ENCODE measurements around the gene LARP1. TPM values are rescaled to one million over a fixed set of nuclear protein-coding genes. Genes with fewer than 3 reads are reported as not detected.

Gene LARP1
- polyA plus RNA-seq, 1 donor (not counting 4 experiments of a cell fraction or from before 2014, with no cell fraction given), result 65.6 TPM

- dilution Hi-C loops (cut with MboI; ENCODE audit: extremely low pct_ligation_motif_present, low sequenced_read_pairs), result no loop called here
- Histone ChIP-seq H3K9me1 (ENCODE audit: control insufficient read depth, extremely low read depth, insufficient read depth, low read length) (no peaks in the 10 kb centered on the region), H3K79me2 (ENCODE audit: control insufficient read depth, insufficient read depth, low read length) (peaks cover 2% of the 10 kb centered on the region), H3K36me3 (ENCODE audit: control insufficient read depth in 2 of 2, extremely low read depth in 1 of 2, insufficient read depth in 2 of 2, low read length in 2 of 2) (peaks cover 38 to 59% of the 10 kb centered on the region in 2 experiments), H3K9ac (ENCODE audit: control insufficient read depth, extremely low read depth, insufficient read depth, low read length) (no peak overlapping the region), H4K20me1 (ENCODE audit: control insufficient read depth, extremely low read depth, insufficient read depth, low read length) (no peaks in the 10 kb centered on the region), H3K27me3 (ENCODE audit: control insufficient read depth, extremely low read depth, insufficient read depth, low read length) (no peaks in the 10 kb centered on the region), H3K27ac (ENCODE audit: control insufficient read depth, insufficient read depth, low read length) (no peak overlapping the region), H3K4me1 (ENCODE audit: control insufficient read depth, extremely low read depth, insufficient read depth, low read length) (peaks cover under 1% of the 10 kb centered on the region), H3K9me3 (ENCODE audit: control insufficient read depth, low read depth, low read length) (no peaks in the 10 kb centered on the region), H3K4me3 (ENCODE audit: control insufficient read depth in 2 of 3, extremely low read depth in 1 of 3, insufficient read depth in 2 of 3, low read depth in 1 of 3, low read length in 3 of 3) (no peak overlapping the region), H2AFZ (ENCODE audit: control insufficient read depth, low read length) (no peak overlapping the region), H3K4me2 (ENCODE audit: control insufficient read depth, extremely low read depth, insufficient read depth, low read depth, low read length) (no peak overlapping the region)
- no peak for TF ChIP-seq CTCF (optimal IDR thresholded peaks at IDR 0.05 in 1 of 3, IDR thresholded peaks at IDR 0.05 in 1 of 3, conservative IDR thresholded peaks at IDR 0.05 in 1 of 3; ENCODE audit: extremely low read depth in 1 of 3, insufficient read depth in 2 of 3, low read length in 3 of 3)
- TF ChIP-seq EZH2 (IDR thresholded peaks at IDR 0.05; ENCODE audit: low read length), result no peak
- no peak for FAIRE-seq
- no peak for DNase-seq (ENCODE audit: low read depth, low spot score)
Measured at GRCh38 chr5:154817815-154818214, 62.6 kb downstream of the LARP1 start.

- no peak for FAIRE-seq
- dilution Hi-C loops (cut with MboI; ENCODE audit: extremely low pct_ligation_motif_present, low sequenced_read_pairs), result no loop called here
- no peak overlapping the region for H3K27ac ChIP-seq (ENCODE audit: control insufficient read depth, insufficient read depth, low read length)
Measured at GRCh38 chr5:154818471-154819116, 63.4 kb downstream of the LARP1 start.

More at GRCh38 chr5:154818471-154819116, 63.4 kb downstream of the LARP1 start:
- Histone ChIP-seq H3K9ac (ENCODE audit: control insufficient read depth, extremely low read depth, insufficient read depth, low read length) (no peak overlapping the region), H3K4me3 (ENCODE audit: control insufficient read depth in 2 of 3, extremely low read depth in 1 of 3, insufficient read depth in 2 of 3, low read depth in 1 of 3, low read length in 3 of 3) (no peak overlapping the region), H3K9me1 (ENCODE audit: control insufficient read depth, extremely low read depth, insufficient read depth, low read length) (no peaks in the 10 kb centered on the region), H4K20me1 (ENCODE audit: control insufficient read depth, extremely low read depth, insufficient read depth, low read length) (no peaks in the 10 kb centered on the region), H3K27me3 (ENCODE audit: control insufficient read depth, extremely low read depth, insufficient read depth, low read length) (no peaks in the 10 kb centered on the region), H3K79me2 (ENCODE audit: control insufficient read depth, insufficient read depth, low read length) (peaks cover 2% of the 10 kb centered on the region), H3K4me1 (ENCODE audit: control insufficient read depth, extremely low read depth, insufficient read depth, low read length) (peaks cover 4% of the 10 kb centered on the region), H3K36me3 (ENCODE audit: control insufficient read depth in 2 of 2, extremely low read depth in 1 of 2, insufficient read depth in 2 of 2, low read length in 2 of 2) (peaks cover 32 to 60% of the 10 kb centered on the region in 2 experiments), H2AFZ (ENCODE audit: control insufficient read depth, low read length) (no peak overlapping the region), H3K9me3 (ENCODE audit: control insufficient read depth, low read depth, low read length) (no peaks in the 10 kb centered on the region), H3K4me2 (ENCODE audit: control insufficient read depth, extremely low read depth, insufficient read depth, low read depth, low read length) (no peak overlapping the region)
- no peak for TF ChIP-seq CTCF (optimal IDR thresholded peaks at IDR 0.05 in 1 of 3, IDR thresholded peaks at IDR 0.05 in 1 of 3, conservative IDR thresholded peaks at IDR 0.05 in 1 of 3; ENCODE audit: extremely low read depth in 1 of 3, insufficient read depth in 2 of 3, low read length in 3 of 3)
- TF ChIP-seq EZH2 (IDR thresholded peaks at IDR 0.05; ENCODE audit: low read length), result no peak
- no peak for DNase-seq (ENCODE audit: low read depth, low spot score)
